GM13977 (cell line): ENCODE data around the gene HERC5.

Experiments used
- DNase-seq: peaks from one replicate; pipeline ENCODE4 v3.0.0; 2012; ENCODE audit warnings: low spot score
- CTCF ChIP-seq: IDR thresholded peaks from 2 replicates; pipeline ENCODE4 v1.5.1; 2012; ENCODE audit warnings: mild to moderate bottlenecking, control low read depth; ENCODE audit not compliant: insufficient read depth; ENCODE audit errors: extremely low read depth, missing control alignments
- in situ Hi-C: fragments of 300-500 bp; cut with MboI; formaldehyde crosslinking; loops from one replicate; pipeline ENCODE4 v1.12.0; 2022; ENCODE audit warnings: low sequenced_read_pairs, low pct_unique_long_range_greater_than_20kb, mixed read lengths, inconsistent platforms; ENCODE audit not compliant: unreplicated experiment

HERC5 gene

GRCh38 chr4:88524171-88524570 is 67.3 kb downstream of the HERC5 start:
- DNase-seq: peak; percentile 18
- in situ Hi-C loops: loop anchor here (25.0 kb wide), 1 partner anchor 487 kb away; no protein-coding TSS in a partner anchor
- TF ChIP-seq CTCF: no peak

- in situ Hi-C loops: loop anchor here (25.0 kb wide), 2 partner anchors 286 to 486 kb away; no protein-coding TSS in a partner anchor
- peak; percentile 26 for TF ChIP-seq CTCF
- DNase-seq: peak; percentile 31
Observed at GRCh38 chr4:88526221-88526815, 69.4 kb downstream of the HERC5 start.

- in situ Hi-C loops: loop anchor here (25.0 kb wide), 2 partner anchors 285 to 485 kb away; no protein-coding TSS in a partner anchor
- DNase-seq: peak; percentile 27
- TF ChIP-seq CTCF: no peak
Observed at GRCh38 chr4:88527787-88528186, 70.9 kb downstream of the HERC5 start.

- no peak for TF ChIP-seq CTCF
- DNase-seq: no peak
- in situ Hi-C loops: loop anchor here (25.0 kb wide), 2 partner anchors 283 to 483 kb away; no protein-coding TSS in a partner anchor
Observed at GRCh38 chr4:88528861-88529260, 71.9 kb downstream of the HERC5 start.

GRCh38 chr4:88531549-88531948 is 74.6 kb downstream of the HERC5 start:
- in situ Hi-C loops: loop anchor here (5.0 to 25.0 kb wide), 3 partner anchors 131 to 481 kb away; no protein-coding TSS in a partner anchor
- TF ChIP-seq CTCF: no peak
- no peak for DNase-seq

- in situ Hi-C loops: loop anchor here (5.0 to 25.0 kb wide), 3 partner anchors 129 to 479 kb away; no protein-coding TSS in a partner anchor
- DNase-seq: no peak
- TF ChIP-seq CTCF: no peak
Observed at GRCh38 chr4:88533088-88533790, 76.3 kb downstream of the HERC5 start.
